HG02884 (cell line): ENCODE measurements around the gene MDM2.
"Not testable (repeated sequence)": the region's sequence is repeated elsewhere in the genome, so short reads cannot be mapped to it uniquely, and the experiment has no call there.

ENCODE experiments used
- ATAC-seq: cut with Tn5 transposase; IDR thresholded peaks from one replicate; pipeline ENCODE4 v1.9.1; 2021; ENCODE audit warnings: mild to moderate bottlenecking, moderate library complexity; ENCODE audit not compliant: unreplicated experiment

Gene MDM2

DNA sequence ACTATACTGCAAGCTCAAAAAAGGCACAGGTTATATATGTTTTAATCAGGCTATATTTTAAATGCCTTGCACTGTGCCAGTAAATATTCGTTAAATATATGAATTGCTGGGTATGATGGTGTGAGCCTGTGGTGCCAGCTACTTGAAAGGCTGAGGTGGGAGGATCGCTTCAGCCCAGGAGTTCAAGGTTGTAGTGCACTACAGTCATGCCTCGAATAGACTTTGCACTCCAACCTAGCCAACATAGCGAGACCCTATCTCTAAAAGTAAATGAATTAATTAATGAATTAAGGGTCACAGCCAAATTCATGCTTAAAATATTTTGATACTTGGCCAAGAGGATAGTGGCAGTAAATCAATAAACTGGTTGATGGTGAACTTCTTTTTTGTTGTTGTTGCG, 22.2 kb upstream of the MDM2 start:
- no peak for ATAC-seq

DNA sequence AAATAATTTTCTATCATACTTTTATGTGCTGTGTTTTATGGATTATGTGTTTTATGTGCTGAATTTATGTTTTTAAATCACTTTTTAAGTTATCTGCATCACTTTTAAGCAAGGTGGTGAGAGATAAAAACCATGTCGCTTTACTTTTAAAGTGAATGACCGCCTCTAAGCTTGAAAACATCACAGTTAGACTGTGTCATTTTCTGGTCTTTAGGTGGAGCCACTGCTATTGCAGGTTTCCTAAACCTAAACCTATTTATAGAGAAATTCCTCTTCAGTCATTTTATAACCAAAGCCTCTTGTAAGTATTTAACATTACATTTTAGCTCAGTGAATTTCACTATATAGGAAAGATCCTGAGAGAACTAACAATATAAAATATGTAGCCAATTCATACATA, 21.0 kb upstream of the MDM2 start:
- ATAC-seq: no peak

DNA sequence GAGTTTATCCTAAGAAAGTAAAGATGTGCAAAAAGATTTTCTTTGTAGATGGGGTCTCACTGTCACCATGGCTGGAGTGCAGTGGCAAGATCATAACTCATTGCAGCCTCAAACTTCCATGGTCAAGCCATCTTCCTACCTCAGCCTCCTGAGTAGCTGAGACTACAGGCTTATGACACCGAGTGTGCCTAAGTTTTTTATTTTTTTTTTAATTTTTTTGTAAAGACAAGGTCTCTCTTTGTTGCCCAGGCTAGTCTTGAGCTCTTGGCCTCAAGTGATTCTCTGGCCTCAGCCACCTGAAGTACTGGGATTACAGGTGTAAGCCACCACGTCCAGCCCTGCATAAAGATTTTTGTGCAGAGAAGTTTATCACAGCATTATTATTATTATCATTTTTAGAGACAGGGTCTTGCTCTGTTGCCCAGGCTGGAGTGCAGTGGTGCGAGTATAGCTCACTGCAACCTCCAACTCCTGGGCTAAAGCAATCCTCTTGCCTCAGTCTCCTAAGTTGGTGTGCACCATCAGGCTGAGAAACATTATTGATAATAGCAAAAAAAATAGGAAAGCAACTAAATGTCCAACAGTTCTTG, 19.3 kb upstream of the MDM2 start:
- no peak for ATAC-seq

DNA sequence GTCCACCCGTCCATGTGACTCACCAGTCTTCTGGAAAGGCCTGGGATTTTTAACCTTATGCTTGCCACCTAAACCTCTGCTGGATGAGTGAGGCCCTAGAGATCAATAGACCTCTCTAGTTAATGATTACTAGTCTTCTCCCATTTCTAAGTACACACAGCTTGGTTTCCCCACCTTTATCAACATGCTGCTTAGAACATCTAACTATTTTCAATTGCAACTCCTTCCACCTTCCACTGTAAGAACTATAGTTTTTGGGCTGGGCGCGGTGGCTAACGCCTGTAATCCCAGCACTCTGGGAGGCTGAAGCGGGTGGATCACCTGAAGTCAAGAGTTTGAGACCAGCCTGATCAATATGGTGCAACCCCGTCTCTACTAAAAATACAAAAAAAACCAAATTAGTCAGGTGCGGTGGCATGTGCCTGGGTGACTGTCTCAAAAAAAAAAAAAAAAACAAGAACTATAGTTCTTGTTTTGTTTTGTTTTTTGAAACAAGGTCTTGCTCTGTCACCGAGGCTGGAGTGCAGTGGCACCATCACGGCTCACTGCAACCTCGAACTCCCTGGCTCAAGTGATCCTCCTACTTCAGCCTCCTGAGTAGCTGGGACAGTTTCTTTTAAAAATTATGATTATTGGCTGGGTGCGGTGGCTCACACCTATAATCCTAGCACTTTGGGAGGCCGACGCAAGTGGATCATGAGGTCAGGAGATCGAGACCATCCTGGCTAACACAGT, 18.7 kb upstream of the MDM2 start:
- no peak for ATAC-seq

DNA sequence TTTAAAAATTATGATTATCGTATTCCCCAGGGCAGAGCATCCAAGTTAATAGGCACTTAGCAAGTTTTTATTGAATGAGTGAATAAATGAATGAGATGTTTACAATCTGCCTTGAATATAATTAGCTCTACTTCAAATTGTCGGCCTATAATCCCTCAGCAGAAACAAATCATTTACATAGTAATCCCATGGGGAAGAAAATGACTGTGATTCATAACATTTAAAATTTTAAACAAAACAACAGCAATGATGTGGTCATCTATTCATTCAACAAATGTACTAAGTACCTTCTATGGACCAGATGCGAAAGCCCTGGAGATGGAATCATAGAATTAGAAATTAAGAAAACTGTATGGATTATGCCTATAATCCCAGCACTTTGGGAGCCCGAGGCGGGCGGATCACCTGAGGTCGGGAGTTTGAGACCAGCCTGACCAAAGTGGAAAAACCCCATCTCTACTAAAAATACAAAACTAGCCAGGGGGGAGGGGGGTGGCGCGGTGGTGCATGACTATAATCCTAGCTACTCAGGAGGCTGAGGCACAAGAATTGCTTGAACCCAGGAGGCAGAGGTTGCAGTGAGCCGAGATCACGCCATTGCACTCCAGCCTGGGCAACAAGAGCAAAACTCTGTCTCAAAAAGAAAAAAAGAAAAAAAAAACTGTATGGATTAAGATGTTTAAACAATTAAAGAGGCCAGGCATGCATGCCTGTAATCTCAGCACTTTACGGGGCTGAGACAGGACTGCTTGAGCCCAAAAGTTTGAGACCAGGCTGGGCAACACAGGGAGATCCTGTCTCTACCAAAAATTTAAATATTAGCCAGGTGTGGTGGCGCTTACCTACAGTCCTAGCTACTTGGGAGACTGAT, 17.7 kb upstream of the MDM2 start:
- no peak for ATAC-seq

DNA sequence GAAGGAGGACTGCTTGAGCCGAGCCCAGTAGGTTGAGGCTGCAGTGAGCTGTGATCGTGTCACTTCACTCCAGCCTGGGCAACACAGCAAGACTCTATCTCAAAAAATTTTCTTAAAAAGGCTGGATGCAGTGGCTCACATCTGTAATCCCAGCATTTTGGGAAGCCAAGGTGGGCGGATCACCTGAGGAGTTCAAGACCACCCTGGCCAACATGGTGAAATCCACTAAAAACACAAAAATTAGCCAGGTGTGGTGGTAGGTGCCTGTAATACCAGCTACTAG, 17.1 kb upstream of the MDM2 start:
- ATAC-seq: no peak

DNA sequence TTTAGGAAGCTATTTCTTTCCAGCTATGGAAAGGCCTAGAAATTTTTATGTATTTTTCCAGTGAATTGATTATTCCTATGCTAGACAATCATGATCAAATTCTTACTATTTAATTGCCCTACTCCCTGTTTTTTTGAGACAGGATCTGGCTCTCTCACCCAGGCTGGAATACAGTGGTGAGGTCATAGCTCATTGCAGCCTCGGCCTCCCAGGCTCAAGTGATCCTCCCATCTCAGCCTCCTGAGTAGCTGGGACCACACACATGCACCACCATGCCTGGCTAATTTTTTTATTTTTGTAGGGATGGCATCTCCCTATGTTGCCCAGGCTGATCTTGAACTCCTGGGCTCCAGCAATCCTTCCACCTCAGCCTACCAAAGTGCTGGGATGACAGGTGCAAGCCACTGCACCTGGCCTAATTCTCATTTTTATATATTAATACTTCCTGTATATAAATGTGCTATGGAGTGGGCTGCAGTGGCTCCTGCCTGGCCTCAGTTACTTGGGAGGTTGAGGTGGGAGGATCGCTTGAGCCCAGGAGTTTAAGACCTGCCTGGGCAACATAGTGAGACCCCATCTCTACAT, 16.0 kb upstream of the MDM2 start:
- no peak for ATAC-seq

DNA sequence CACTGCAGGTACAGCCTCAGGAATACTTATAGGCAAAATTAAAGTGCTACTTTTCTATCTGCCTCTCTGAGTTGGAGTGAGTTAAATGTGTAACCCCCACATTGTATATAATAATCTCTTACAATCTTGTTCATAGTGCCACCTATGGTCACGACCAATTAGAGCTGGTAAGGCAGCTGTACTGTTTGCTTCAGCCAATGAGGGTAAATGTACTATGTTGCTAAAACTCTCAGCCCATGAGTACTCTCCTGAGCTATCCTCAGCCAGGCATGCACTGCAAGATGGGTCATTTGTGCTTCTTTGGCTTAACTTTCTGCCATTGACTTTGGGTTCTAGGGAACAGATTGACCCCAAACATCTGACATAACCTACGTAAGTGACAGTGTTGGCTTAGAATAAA, 15.0 kb upstream of the MDM2 start:
- peak; percentile 83 for ATAC-seq

DNA sequence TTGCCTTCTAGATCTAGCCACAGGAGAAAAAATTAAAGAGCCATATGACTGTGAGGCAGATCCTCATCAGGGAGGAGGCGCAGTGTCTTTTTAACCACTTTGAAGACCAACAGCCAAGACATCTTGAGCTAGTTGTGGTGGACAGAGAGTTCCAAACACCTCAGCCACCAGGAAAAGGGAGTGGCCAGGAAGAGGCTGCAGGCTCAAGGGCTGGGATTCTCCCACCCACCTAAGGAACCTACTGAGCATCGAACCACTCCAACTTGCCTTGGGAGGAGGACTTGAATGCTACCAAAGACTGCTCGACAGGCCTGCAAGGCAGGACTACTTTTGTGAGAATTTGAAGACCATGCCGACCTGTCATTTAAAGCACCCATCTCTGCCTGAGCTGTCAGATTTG, 14.5 kb upstream of the MDM2 start:
- ATAC-seq: no peak

DNA sequence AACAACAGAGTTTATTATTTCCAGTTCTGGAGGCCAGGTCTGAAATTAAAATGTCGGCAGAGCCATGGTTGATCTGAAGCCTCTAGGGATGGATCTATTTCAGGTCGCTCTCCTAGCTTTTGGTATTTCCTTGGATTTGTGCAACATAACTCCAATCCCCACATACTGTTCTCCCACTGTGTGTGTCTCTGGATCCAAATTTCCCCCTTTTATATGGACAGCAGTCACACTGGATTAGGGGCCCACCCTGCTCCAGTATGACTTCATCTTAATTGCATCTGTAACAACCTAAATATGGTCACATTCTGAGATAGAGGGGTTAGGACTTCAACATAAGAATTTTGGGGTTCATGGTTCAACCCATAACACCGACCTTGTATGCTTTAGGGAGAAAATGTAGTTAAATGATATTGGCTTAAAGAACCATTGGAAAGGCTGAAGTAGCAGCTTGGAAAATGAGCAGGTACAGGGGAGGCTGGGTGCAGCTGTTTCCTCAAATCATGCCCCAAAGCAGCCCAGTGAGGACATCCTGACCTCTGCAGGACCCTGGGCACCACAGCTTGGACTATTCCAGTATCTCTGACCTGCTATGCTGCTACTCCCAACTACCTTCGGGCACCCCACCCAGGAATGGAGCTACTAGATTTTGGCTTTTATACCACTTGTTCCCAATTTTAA, 13.9 kb upstream of the MDM2 start:
- ATAC-seq: no peak

DNA sequence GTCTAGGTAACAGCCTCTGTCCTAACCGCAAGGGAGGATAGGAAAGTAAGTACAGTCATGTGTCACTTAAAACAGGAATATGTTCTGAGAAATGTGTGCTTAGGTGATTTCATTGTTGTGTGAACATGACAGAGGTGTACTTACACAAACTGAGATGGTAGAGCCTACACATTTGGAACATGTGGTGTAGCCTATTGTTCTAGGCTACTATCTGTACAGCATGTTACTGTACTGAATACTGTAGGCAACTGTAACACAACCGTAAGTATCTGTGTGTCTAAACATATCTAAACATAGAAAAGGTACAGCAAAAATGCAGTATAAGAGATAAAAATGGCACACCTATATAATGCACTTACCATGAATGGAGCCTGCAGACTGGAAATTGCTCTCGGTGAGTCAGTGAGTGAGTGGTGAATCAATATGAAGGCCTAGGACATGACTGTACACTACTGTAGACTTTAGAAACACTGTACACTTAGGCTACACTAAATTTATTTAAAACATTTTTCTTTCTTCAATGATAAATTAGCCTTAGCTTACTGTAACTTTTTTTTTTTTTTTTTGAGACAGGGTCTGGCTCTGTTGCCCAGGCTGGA, 13.2 kb upstream of the MDM2 start:
- no peak for ATAC-seq

DNA sequence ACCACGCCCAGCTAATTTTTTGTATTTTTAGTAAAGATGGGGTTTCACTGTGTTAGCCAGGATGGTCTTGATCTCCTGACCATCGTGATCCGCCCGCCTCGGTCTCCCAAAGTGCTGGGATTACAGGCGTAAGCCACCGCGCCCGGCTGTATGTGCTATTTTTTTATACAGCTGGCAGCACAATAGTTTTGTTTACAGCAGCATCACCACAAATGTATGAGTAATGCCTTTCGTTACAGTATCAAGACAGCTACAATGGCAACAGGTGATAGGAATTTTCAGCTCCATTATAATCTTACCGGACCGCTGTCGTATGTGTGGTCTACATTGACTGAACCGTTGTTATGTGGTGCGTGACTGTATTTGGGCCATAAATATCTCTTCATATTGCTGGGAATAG, 11.6 kb upstream of the MDM2 start:
- ATAC-seq: no peak

DNA sequence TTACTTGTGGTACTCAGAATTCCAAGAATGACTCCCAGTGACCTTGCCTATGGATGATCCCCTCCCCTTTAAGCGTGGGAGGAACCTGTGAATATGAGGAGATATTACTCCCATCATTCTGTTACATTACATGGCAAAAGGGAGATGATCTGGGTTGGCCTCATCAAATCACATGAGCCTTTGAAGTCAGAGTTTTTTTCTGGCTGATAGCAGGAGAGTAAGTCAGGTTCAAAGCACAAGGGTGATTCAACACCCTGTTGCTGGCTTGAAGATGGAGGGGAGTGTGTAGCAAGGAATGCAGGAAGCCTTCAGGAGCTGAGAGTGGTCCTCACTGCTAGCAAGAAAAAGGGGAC, 9.1 kb upstream of the MDM2 start:
- ATAC-seq: no peak

DNA sequence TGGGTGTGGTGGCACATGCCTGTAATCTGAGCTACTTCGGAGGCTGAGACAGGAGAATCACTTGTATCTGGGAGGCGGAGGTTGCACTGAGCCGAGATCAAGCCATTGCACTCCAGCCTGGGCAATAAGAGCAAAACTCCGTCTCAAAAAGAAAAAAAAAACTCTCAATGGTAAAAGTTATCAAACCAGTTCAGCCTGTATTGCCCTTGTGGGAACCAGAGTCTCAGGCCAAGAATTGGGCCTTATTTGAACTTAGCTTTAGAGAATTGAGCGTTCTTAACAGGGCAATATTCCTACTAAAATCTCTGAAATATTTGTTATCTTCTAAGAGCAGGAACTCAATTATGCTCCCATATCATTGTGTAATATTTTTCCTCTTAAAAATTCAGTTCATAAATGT, 7.7 kb upstream of the MDM2 start:
- no peak for ATAC-seq

DNA sequence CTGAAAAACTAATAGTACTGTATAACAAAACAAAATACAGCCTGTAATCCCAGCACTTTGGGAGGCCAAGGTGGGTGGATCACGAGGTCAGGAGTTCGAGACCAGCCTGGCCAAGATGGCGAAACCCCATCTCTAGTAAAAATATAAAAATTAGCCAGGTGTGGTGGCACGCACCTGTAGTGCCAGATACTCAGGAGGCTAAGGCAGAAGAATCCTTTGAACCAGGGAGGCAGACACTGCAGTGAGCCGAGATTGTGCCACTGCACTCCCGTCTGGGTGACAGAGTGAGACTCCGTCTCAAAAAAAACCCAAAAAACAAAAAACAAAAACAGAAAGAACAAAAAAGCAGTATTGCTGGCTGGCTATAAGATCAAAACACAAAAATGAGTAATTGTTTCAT, 6.9 kb upstream of the MDM2 start:
- not testable (repeated sequence) for ATAC-seq

DNA sequence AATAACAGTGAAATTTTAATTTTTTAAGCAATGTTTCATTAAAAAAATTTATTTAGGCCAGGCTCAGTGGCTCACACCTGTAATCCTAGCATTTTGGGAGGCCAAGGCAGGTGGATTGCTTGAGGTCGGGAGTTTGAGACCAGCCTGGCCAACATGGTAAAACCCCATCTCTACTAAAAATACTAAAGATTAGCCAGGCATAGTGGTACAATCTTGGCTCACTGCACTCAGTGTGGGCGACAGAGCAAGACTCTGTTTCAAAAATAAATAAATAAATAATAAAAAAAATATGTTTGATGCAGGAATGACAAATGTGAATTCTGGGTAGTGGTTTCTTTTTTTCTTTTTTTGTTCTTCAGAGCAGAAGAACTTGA, 5.6 kb upstream of the MDM2 start:
- not testable (repeated sequence) for ATAC-seq

DNA sequence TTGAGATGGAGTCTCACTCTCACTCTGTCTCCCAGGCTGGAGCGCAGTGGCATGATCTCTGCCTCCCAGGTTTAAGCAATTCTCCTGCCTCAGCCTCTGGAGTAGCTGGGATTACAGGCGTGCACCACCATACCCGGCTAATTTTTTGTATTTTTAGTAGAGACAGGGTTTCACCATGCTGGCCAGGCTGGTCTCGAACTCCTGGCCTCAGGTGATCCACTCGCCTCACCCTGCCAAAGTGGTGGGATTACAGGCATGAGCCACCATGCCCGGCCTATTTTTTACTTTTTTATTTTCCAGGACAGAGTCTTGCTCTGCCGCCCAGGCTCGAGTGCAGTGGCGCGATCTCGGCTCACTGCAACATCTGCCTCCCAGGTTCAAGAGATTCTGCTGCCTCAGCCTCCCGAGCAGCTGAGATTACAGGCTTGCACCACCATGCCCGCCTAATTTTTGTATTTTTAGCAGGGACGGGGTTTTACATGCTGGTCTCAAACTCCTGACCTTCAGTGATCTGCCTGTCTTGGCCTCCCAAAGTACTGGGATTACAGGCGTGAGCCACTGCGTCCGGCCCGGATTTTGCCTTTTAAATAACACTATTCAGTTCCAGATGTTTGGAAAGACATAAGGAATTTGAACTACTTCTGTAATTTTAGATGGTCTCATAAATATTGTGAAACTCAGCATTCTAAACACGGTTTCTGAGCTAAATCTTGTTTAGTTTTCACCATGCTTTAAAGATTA, 4.9 kb upstream of the MDM2 start:
- ATAC-seq: not testable (repeated sequence)

DNA sequence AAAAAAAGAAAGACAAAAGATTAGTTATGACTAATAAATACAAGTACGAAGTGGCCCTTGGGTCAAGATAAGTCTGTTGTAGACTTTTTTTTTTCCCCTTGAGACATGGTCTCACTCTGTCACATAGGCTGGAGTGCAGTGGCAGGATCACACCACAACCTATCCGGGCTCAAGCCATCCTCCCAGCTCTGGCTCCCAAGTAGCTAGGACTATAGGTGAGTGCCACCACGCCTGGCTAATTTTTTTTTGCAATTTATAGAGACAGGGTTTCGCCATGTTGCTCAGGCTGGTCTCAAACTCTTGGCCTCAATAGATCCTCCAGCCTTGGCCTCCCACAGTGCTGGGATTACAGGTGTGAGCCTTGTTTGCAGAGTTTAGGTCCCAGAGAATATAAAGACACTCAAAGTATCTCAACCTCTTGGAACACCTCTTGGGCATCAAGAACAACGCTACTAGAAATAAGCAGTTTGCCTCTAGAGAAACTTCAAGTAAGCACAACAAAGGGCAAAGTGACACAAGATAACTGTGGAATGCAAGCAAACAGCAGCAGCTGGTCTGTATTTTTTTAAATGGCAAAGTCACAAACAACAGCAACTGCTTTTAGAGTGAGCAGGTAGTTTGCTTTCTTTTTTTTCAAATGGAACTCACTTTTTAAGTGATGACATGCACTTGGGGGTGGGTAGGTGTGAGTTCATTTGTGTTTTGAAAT, 3.9 kb upstream of the MDM2 start:
- no peak for ATAC-seq

DNA sequence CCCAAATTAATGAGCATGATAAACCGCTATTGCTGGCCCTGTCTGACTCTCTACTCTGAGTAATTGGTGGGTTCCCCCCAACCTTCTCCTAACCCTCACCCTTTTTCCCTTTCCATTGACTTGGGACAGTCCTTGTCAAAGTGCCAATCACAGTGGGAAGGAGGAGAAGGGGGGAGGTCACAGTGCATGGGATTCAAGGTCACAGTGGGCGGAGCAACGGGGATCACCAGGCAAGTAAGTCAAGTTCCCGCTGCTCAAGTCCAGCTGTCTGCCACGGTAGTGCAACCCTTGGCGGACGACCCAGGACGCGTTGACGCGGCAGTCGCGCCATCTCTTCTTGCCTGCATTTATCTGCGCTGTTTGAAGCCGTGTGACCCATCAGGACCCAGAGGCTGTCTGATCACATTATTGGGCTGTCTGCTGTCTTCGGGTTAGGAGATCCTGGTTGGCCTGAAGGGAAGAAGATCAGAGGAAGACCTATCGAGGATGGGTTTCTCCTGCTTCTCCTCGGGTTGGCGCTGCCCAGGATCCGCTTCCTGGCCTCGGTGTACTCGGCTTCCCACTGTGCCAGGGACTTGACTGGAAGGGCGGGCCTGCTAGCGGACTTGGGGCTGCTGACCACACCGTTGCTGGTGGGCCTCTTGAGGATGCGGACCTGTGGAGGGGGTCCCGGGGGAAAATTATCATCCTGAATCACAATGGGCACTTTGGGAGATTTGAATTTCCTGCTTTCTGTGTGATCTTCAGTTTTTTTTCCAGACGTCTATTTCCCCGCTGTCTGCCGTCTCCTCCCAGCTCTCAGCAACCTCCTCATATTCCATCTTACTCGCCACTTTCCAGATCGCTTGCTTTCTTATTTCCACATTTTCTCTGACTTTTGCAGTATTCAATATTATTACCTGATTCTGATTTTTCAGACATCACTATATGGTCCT, 3.1 kb upstream of the MDM2 start:
- no peak for ATAC-seq
